Measurements from ENCODE around the gene FZD7.

- no peak for TF ChIP-seq TFE3 (CRISPR knock-in tag; IDR thresholded peaks at IDR 0.05)
- no peak for TF ChIP-seq RERE (CRISPR knock-in tag; IDR thresholded peaks at IDR 0.05; ENCODE audit: borderline replicate concordance)
- no peak for TF ChIP-seq MAZ (CRISPR knock-in tag; conservative IDR thresholded peaks at IDR 0.05 in 1 of 2, IDR thresholded peaks at IDR 0.05 in 1 of 2)
- no peak for TF ChIP-seq NR1H2 (CRISPR knock-in tag; IDR thresholded peaks at IDR 0.05)
- no peak for TF ChIP-seq SAFB2 (IDR thresholded peaks at IDR 0.05; ENCODE audit: borderline replicate concordance, low read depth, low read length, severe bottlenecking)
- TF ChIP-seq SP1 (CRISPR knock-in tag; IDR thresholded peaks at IDR 0.05), result no peak
- TF ChIP-seq CTCF (IDR thresholded peaks at IDR 0.05 in 2 of 3, conservative IDR thresholded peaks at IDR 0.05 in 1 of 3; ENCODE audit: insufficient read depth in 2 of 3, low read depth in 1 of 3, low read length in 3 of 3), result no peak
- no peak for TF ChIP-seq HMG20B (CRISPR knock-in tag; IDR thresholded peaks at IDR 0.05)
- no peak for TF ChIP-seq GATAD2A (IDR thresholded peaks at IDR 0.05)
- no peak for TF ChIP-seq NELFE (IDR thresholded peaks at IDR 0.05; ENCODE audit: insufficient read depth, insufficient read length)
- no peak for TF ChIP-seq SMC3 (conservative IDR thresholded peaks at IDR 0.05; ENCODE audit: insufficient read depth, low read depth, low read length)
- no peak for TF ChIP-seq HES1 (IDR thresholded peaks at IDR 0.05; ENCODE audit: low read depth)
- no peak for TF ChIP-seq ADNP (tag; IDR thresholded peaks at IDR 0.05)
- no peak for TF ChIP-seq MYNN (IDR thresholded peaks at IDR 0.05)
- no peak for TF ChIP-seq MYNN (CRISPR knock-in tag; IDR thresholded peaks at IDR 0.05)
These were observed 3.0 kb upstream of the FZD7 start for GRCh38 chr2:202030691-202031090.

Measured in K562 (cell line).